CD4-positive, alpha-beta T cell treated with Interleukin-17A for 4 hours (primary cell): Measurements from ENCODE around the gene PKP3.

ENCODE experiments used
- DNase-seq: peaks from one replicate; pipeline ENCODE4 v3.0.0-alpha.2; 2020; ENCODE audit warnings: mixed read lengths

The PKP3 gene

GRCh38 chr11:363948-364761, 29.9 kb upstream of the PKP3 start:
- peak; percentile 78 for DNase-seq

GRCh38 chr11:364991-365725, 28.9 kb upstream of the PKP3 start:
- no peak for DNase-seq

DNA sequence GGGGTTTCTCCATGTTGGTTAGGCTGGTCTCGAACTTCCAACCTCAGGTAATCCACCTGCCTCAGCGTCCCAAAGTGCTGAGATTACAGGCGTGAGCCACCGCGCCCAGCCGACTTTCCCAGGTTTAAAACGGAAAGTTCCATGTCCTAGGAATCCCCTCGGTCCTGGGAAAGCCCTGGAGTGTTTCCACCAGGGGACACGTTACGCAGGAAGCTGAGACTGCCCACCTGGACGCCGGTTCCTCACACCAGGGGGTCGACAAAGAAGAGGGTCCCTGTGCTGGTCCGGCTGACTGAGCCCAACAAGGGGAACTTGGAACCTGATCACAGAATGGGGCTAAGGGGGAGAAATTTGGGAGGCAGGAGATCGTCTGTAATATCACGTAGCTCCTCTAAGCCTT, 28.2 kb upstream of the PKP3 start:
- no peak for DNase-seq

DNA sequence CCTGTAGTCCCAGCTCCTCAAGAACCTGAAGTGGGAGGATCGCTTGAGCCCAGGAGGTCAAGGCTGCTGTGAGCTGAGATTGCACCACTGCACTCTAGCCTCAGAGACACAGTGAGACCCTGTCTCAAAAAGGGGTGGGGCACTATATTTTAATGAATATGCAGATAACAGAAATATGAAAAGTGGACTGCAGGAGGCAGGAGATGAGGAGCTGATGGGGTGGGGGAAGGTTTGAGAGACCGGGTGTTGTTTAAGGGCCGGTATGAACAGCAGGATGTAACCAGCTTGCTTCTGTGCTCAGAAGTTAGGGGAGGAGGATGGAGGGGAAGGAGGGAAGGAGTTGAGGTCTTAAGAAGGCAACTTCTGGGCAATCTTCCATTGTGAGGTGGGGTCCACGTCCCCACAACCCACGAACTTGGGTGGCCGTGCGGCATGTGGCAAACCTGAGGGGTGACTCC, 26.0 kb upstream of the PKP3 start:
- DNase-seq, result no peak

GRCh38 chr11:368414-369335, 25.3 kb upstream of the PKP3 start:
- DNase-seq, result no peak

- peak; percentile 50 for DNase-seq
Observed at GRCh38 chr11:369336-370018, 24.5 kb upstream of the PKP3 start, which contains the start of gene B4GALNT4. Gene B4GALNT4 (plus strand): TSS chr11:369499. CDS start chr11:369804, 305 bp downstream.

DNA sequence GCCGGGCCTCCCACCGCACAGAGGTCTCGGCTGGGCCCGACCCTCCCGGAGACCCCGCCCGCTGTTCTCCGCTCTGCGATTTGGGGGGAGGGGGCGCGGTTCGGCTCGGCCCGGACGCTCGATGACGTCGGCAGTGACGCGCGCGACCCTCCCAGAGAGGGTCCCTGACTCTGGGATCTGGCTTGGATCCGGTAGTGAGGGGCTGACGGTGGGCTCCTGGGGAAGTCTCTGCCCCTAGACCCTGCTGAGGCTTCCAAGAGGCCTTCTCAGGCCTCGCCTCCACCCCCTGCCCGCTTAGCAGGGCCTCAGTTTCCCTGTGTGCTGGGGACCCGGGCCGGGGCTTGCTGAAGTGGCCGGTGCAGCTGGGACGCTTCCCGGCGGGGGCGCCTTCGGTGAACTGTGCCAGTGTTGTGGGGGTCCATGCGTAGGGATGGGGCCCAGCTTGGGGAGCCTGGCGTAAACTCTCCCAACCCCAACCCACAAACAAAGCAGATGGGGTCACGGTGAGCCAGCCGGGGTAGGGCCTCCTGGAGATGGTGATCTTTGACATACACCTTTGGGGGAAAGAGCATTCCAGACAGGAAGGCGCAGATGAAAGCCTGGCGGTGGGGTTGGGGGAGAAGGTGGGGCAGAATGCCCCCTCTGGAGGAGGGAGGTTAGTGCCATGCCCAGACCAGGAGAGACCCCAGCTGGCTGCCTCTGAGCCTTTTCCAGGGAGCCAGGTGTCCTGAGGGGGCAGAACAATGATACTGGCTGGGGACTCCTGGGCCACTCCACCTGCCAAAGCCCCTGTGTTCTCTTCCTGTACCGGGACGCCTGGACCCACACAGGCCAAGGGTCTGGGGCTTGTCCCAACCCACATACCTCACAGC, 23.7 kb upstream of the PKP3 start:
- DNase-seq, result no peak

- no peak for DNase-seq
Observed at GRCh38 chr11:371051-371450, 23.0 kb upstream of the PKP3 start.

GRCh38 chr11:371716-372590, 22.1 kb upstream of the PKP3 start:
- no peak for DNase-seq

DNA sequence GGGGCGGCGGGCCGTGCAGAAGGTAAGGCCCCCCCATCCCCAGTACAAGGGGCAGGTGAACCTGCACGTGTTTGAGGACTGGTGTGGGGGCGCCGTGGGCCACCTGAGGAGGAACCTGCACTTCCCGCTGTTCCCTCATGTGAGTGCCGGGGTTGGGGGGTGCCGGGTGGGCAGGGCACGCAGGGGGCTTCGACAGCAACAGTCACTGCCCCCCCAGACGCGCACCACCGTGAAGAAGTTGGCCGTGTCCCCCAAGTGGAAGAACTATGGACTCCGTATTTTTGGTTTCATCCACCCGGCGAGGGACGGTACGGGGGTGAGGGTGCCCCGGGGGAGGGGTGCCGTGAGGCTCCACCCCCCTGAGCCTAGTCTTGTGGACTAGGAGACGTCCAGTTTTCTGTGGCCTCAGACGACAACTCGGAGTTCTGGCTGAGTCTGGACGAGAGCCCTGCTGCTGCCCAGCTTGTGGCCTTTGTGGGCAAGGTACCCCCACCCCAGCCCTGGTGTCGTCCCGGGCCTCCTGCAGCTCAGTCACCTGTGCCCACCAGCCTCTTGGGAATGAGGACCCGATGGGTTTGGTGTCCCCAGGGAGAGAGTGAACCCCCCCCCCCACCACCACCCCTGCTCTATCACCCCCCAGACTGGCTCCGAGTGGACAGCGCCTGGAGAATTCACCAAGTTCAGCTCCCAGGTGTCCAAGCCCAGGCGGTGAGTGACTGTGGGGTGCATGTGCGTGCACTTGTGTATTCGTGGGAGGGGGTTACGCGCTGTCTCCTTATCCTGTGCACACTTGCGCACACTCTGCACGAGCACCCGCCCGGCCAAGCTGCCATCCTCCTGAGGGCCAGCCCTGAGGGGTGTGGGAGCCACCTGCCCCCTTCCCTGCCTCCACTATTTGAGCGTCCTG, 20.9 kb upstream of the PKP3 start:
- DNase-seq, result no peak

DNA sequence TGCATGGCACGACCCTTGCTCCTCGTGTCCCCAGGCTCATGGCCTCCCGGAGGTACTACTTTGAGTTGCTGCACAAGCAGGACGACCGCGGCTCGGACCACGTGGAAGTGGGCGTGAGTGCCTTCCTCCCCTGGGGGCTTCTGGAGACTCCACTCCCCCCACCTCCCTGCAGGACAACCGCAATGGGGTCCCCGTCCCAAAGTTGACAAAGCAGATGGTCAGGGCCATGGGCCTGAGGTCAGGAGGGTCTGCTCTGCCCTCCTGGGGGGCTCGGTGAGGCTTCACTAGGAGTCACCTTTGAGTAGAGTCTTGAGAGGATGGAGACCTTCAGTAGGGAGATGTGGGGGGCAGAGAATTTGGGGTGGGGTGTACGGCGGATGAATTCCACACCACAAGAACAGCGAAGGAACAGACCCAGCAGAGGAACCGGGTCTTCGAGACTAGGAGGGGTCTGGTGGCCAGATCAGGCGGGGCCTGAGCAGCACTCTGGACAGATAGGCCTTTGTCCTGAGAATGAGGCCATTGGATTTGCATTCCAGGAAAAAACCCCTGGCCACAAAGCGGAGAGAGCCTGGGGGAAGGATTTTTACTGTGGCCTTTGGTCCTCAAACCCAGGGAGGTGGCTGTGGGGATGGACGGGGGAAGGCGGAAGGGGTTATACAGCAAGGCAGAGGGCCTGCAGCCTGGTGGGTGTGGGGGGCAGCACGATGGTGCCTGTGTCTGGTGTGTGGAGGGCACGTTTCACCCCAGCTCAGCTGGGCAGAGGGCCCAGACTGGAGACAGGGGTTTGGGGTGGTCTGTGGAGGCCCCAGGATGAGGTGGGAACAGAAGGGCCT, 20.1 kb upstream of the PKP3 start:
- no peak for DNase-seq

DNA sequence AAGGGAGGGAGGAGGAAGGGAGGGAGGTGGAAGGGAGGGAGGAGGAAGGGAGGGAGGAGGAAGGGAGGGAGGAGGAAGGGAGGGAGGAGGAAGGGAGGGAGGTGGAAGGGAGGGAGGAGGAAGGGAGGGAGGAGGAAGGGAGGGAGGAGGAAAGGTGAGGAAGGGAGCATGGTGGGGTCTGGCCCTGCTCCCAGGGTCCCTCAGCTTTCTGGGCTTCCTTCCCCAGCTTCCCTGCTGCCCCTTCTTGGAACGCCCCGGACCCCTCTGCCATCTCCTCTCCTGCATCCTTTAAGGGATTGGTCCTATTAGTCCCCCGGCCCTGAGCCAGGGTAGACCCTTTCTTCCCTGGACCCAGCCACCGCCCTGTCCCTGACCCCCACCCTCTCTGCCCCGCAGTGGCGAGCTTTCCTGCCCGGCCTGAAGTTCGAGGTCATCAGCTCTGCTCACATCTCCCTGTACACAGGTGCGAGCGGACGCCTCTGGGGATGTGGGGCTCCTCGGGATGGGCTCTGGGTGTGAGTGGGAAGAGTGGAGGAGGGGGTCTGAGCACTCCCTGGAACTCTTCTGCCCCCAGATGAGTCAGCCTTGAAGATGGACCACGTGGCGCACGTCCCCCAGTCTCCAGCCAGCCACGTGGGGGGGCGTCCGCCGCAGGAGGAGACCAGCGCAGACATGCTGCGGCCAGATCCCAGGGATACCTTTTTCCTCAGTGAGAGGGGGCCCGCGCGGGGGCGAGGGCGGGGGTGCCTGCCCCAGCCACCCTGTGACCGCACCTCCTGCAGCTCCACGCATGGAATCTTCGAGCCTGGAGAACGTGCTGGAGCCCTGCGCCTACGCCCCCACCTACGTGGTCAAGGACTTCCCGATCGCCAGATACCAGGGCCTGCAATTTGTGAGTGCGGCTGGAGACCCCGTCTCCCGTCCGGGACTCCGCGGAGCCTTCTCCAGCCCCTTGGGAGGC, 18.7 kb upstream of the PKP3 start:
- DNase-seq, result no peak

DNA sequence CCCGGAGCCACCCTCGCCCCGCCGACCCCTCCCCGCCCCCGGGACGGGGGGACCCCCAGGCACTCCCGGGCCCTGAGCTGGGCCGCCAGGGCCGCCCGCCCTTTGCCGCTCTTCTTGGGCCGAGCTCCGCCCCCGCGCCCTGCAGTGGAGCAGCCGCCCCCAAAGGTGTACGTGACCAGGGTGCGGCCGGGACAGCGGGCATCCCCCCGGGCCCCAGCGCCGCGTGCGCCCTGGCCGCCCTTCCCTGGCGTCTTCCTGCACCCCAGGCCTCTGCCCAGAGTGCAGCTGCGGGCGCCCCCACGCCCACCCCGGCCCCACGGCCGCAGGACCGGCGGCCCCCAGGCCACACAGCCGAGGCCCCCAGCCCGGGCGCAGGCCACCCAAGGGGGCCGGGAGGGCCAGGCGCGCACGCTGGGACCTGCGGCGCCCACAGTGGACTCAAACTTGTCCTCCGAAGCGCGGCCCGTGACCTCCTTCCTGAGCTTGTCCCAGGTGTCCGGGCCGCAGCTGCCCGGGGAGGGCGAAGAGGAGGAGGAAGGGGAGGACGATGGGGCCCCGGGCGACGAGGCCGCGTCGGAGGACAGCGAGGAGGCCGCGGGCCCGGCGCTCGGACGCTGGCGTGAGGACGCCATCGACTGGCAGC, 17.4 kb upstream of the PKP3 start:
- DNase-seq, result no peak

GRCh38 chr11:377174-377865, 16.7 kb upstream of the PKP3 start:
- no peak for DNase-seq

DNA sequence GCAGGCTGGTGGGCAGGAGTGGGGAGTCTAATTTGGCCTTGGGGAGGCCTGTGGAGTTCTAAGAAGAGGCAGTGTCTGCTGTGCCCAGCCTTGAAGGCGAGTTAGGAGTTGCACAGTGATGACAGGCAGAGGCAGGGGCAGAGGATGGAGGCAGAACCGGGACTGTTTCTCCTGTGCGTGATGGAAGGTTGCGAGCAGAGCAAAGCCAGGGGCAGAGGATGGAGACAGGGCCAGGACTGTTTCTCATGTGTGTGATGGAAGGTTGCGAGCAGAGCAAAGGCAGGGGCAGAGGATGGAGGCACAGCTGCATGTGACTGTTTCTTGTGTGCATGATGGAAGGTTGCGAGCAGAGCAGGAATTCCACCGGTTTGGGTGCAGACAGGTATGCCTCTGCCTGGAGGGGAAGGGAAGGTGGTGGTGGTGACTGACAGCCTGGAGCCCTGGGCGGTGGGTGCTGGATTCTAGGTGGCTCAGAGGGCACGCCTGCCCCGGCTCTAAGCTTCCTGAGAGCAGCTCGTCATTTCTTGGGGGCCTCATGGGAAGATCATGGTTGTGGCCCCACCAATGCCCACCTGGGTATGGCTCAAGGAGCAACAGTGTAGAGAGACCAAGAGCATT, 16.0 kb upstream of the PKP3 start:
- no peak for DNase-seq
